ENCODE data around the gene SHH.

SHH gene

GRCh38 chr7:155762036-155762435 lies 50.2 kb downstream of the SHH start:
- DNase-seq: no peak

DNA sequence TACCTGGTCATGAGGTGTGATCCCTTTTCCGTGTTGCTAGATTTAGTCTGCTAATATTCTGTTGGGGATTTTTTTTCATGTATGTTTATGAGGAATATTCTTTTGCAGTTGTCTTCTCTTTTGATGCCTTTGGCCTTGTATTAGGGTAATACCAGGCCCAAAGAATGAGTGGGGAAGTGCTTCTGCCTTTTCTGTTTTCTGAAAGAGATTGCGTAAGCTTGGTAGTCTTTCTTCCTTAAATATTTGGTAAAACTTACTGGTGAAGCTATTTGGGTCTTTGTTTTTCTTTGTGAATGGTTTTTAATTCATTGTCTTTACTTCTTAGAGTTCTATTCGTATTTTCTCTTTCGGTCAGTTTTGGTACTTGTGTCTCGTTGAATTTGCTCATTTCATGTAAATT lies 51.1 kb downstream of the SHH start:
- no peak for DNase-seq

DNA sequence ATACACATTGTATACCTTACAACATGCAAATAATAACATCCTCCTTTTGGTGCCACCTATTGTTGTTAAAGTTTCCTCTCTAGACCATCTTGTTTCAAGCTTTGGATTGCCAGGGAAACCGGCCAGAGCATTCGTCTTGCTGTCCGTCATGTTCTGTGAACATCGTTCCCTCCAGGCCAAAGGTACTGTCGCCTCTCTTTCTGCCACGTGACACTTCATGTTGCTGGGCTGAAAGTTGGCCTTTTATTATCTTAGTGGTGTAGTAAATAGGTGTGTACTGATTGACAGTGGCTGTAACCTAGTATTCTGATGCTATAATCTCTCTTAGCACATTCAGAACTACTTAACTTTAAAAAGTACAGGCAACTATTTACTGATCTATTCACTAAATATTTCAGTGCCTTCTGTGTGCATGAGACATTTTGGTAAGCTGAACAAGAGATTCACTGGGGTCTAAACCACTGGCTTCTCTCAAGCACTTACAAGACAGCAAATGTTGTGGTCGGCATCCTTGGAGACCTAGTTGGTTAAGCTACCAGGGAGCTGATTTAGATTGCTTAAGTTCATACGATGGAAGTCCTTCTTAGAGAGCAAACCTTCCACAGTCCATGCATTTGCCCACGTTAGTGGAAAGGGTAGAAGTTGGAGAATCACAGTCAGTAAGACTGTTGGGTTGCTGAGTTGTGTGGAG lies 52.4 kb downstream of the SHH start:
- DNase-seq: no peak

GRCh38 chr7:155758348-155758747 lies 53.9 kb downstream of the SHH start:
- no peak for DNase-seq

GRCh38 chr7:155756322-155756721 lies 55.9 kb downstream of the SHH start:
- no peak for DNase-seq

DNA sequence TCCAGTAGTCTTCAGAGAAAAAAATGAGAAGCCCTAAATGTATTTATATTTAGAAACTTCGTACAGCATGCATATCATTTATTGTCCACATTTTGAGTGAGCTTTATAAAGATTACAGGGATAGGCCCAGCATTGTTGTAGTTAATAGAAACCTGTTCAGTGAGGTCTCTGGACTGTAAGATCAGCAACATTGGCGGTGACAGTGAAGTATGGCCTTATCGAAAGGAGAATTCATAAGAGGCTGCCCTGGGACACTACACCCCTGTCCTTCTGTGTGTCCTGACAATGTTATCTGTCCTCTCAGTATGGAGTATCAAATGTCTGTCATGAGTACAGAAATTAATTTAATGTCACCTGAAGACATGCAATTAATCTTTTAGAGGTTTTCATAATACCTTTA lies 57.2 kb downstream of the SHH start:
- DNase-seq: no peak

DNA sequence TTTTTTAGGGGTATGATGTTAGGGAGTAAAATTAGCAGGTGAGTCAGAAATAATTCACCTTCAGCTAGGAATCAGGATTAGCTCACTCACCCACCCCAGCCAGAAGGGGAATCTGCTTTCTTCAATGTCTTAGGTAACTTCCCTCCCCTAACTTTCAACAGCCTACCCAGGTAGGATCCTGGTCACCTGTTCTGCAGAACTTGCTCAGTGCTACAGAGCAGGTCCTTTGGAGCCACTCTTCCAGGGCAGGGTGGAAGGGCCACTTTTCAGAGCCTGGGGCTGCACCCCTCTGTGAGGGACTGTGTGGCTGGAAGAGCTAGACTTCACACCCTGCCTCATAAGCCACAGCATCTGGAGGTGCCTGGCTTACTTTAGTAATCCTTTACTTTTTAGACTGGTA lies 58.1 kb downstream of the SHH start:
- DNase-seq: no peak

- no peak for DNase-seq
Measured at GRCh38 chr7:155753446-155753965, 58.8 kb downstream of the SHH start.

DNA sequence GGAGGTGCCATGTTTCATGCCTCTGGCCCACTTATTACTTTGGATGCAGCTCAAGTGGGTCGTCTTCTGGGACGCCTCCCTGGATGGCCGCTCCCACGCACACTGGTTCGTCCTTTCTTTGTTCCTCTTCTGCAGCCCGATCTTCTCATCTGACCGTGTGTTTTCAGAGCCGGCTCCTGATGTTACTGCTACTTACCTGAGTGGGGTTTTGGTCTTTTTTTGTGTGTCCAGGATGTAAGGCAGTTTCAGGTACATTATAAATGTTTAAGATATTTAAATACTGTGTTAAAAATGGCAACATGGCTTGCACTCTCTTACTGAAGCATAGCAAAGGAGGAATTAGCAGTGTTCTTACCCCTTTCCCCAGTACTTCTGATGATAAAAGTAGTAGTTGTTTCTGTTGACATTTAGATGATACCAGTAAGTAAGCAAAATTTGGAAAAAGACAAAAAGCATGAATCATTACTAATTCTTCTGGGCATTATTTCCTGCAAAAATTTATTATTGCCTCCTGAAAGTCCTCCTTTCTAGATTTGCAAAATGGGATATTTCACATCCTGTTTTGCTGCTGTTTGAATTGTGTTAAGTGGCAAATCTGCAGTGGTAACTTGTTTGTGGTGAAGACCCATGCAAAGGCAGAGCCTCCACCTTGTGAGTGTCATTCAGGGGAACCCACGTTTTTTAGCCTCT lies 59.4 kb downstream of the SHH start:
- DNase-seq: no peak

GRCh38 chr7:155751409-155751808 lies 60.9 kb downstream of the SHH start:
- no peak for DNase-seq

DNA sequence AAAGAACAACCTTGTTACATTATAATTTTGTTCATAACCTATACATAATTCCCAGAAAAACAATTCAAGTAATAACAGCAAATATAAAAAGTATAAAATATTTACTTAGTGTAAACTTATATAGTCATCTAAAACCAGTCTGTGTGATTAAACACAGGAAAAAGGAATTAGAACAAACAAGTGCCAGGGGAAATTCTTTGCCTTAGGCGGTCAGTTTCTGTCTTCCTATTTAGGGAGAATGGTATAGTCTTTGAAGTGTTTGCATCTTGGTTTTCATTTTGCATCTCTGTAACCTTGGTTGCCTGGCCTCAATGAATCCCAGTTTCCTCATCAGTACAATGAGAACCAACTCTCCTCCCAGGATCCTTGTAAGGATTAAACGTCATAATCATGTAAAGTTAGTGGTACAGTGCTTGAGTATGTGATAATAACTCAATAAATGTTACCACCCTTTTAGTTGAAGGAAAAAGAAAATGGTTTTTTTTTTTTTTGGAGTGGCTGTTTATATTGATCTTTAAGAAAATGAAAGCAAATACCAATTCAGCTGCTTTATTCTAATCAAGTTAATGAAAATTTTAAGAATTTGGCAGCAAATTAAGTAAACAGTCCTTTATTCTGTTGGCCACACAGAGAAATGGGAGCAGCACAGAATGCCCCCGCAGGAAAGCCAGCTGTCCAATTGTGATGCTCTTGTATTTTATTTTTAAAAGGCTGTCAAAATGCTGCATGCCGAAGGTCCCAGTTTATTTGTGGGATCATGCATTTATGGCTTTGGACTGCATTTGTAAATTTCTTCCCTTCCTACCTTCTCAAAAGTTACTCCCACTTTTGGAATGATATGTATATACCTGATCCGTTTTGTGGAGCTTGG lies 61.8 kb downstream of the SHH start:
- DNase-seq: no peak

All from EL (cell line).